HG03354 (cell line): ENCODE data around the gene KCTD4.

Experiments
- ATAC-seq: cut with Tn5 transposase; IDR thresholded peaks from one replicate; pipeline ENCODE4 v1.9.1; 2021; ENCODE audit warnings: mild to moderate bottlenecking; ENCODE audit not compliant: unreplicated experiment, poor library complexity, severe bottlenecking

The KCTD4 gene

GRCh38 chr13:45180713-45181601 lies 19.9 kb downstream of the KCTD4 start:
- ATAC-seq, result no peak

- ATAC-seq, result no peak
Observed at GRCh38 chr13:45180303-45180702, 20.5 kb downstream of the KCTD4 start.

- no peak for ATAC-seq
Observed at GRCh38 chr13:45179428-45179827, 21.4 kb downstream of the KCTD4 start.

- ATAC-seq, result no peak
Observed at GRCh38 chr13:45178349-45179162, 22.3 kb downstream of the KCTD4 start.

- no peak for ATAC-seq
Observed at GRCh38 chr13:45174478-45174877, 26.4 kb downstream of the KCTD4 start.

GRCh38 chr13:45168555-45168930 lies 32.3 kb downstream of the KCTD4 start:
- ATAC-seq, result no peak

- ATAC-seq, result no peak
Observed at GRCh38 chr13:45167611-45168554, 33.0 kb downstream of the KCTD4 start.

GRCh38 chr13:45166858-45167257 lies 34.0 kb downstream of the KCTD4 start:
- no peak for ATAC-seq

GRCh38 chr13:45162821-45163220 lies 38.0 kb downstream of the KCTD4 start:
- ATAC-seq, result no peak

- no peak for ATAC-seq
Observed at GRCh38 chr13:45162194-45162593, 38.7 kb downstream of the KCTD4 start.

GRCh38 chr13:45156565-45157361 lies 44.1 kb downstream of the KCTD4 start:
- ATAC-seq, result no peak

- no peak for ATAC-seq
Observed at GRCh38 chr13:45149964-45150363, 50.9 kb downstream of the KCTD4 start.

GRCh38 chr13:45143346-45143751 lies 57.5 kb downstream of the KCTD4 start:
- ATAC-seq, result no peak
